NCI-H1436 (cell line): Measurements from ENCODE around the gene GPX7.
A peak's percentile ranks its signal among the peaks of the same experiment; 100 is the strongest.

Experiments used
- DNase-seq: peaks from one replicate; lab custom pipeline; 2025; lab: John Stamatoyannopoulos, UW

GPX7 gene

GRCh38 chr1:52629325-52629643 is 27.1 kb downstream of the GPX7 start:
- DNase-seq: no peak

- no peak for DNase-seq
These were observed 27.5 kb downstream of the GPX7 start for GRCh38 chr1:52629667-52630066.

- no peak for DNase-seq
These were observed 29.7 kb downstream of the GPX7 start for GRCh38 chr1:52631759-52632331.

- peak; percentile 4 for DNase-seq
These were observed 30.6 kb downstream of the GPX7 start, which contains the start of gene SHISAL2A for GRCh38 chr1:52632732-52633290. Gene SHISAL2A, plus strand, starts transcription at chr1:52633168. Its CDS starts 326 bp downstream, at chr1:52633494.

- DNase-seq: no peak
These were observed 31.2 kb downstream of the GPX7 start for GRCh38 chr1:52633291-52633754.

GRCh38 chr1:52634111-52634510 is 31.9 kb downstream of the GPX7 start:
- DNase-seq: no peak

- DNase-seq: no peak
These were observed 33.3 kb downstream of the GPX7 start for GRCh38 chr1:52635321-52636089.

GRCh38 chr1:52636721-52637695 is 34.8 kb downstream of the GPX7 start:
- no peak for DNase-seq

- DNase-seq: no peak
These were observed 35.8 kb downstream of the GPX7 start for GRCh38 chr1:52637946-52638345.

GRCh38 chr1:52640697-52641096 is 38.5 kb downstream of the GPX7 start:
- DNase-seq: no peak

- DNase-seq: no peak
These were observed 39.1 kb downstream of the GPX7 start for GRCh38 chr1:52641307-52641706.

GRCh38 chr1:52645261-52645660 is 43.1 kb downstream of the GPX7 start:
- DNase-seq: no peak

GRCh38 chr1:52651904-52652303 is 49.7 kb downstream of the GPX7 start:
- no peak for DNase-seq

GRCh38 chr1:52653207-52653849 is 51.2 kb downstream of the GPX7 start:
- DNase-seq: no peak

- DNase-seq: no peak
These were observed 51.9 kb downstream of the GPX7 start for GRCh38 chr1:52654063-52654462.

GRCh38 chr1:52657702-52658101 is 55.5 kb downstream of the GPX7 start:
- DNase-seq: no peak
